HPDE6-E6E7 (cell line): ENCODE measurements around the gene PPM1H.
A peak's percentile ranks its signal among the peaks of the same experiment; 100 is the strongest.
"Not testable (repeated sequence)": the region's sequence is repeated elsewhere in the genome, so short reads cannot be mapped to it uniquely, and the experiment has no call there.

Experiments used
- DNase-seq: peaks from one replicate; pipeline ENCODE4 v3.0.0; 2011; ENCODE audit warnings: missing footprints; ENCODE audit errors: extremely low spot score

The PPM1H gene

GRCh38 chr12:62839869-62840660 is 94.9 kb downstream of the PPM1H start:
- peak; percentile 11 for DNase-seq

- DNase-seq = no peak
Observed at GRCh38 chr12:62834971-62835547, 99.9 kb downstream of the PPM1H start.

GRCh38 chr12:62834406-62834805 is 100.5 kb downstream of the PPM1H start:
- DNase-seq = no peak

- no peak for DNase-seq
Observed at GRCh38 chr12:62833634-62834033, 101.3 kb downstream of the PPM1H start.

GRCh38 chr12:62832558-62832957 is 102.4 kb downstream of the PPM1H start:
- DNase-seq = no peak

GRCh38 chr12:62832027-62832426 is 102.9 kb downstream of the PPM1H start:
- no peak for DNase-seq

GRCh38 chr12:62827855-62828254 is 107.1 kb downstream of the PPM1H start:
- DNase-seq = no peak

- DNase-seq = no peak
Observed at GRCh38 chr12:62827042-62827441, 107.9 kb downstream of the PPM1H start.

- no peak for DNase-seq
Observed at GRCh38 chr12:62817556-62818271, 117.2 kb downstream of the PPM1H start.

- no peak for DNase-seq
Observed at GRCh38 chr12:62814243-62814642, 120.7 kb downstream of the PPM1H start.

- peak; percentile 53 for DNase-seq
Observed at GRCh38 chr12:62813031-62813829, 121.7 kb downstream of the PPM1H start.

- DNase-seq = not testable (repeated sequence)
Observed at GRCh38 chr12:62811481-62811880, 123.5 kb downstream of the PPM1H start.

- DNase-seq = no peak
Observed at GRCh38 chr12:62808166-62808879, 126.6 kb downstream of the PPM1H start.

- DNase-seq = no peak
Observed at GRCh38 chr12:62806893-62807292, 128.1 kb downstream of the PPM1H start.

GRCh38 chr12:62806244-62806836 is 128.6 kb downstream of the PPM1H start:
- no peak for DNase-seq

- no peak for DNase-seq
Observed at GRCh38 chr12:62805517-62805916, 129.4 kb downstream of the PPM1H start.

GRCh38 chr12:62803756-62804155 is 131.2 kb downstream of the PPM1H start:
- no peak for DNase-seq

- DNase-seq = no peak
Observed at GRCh38 chr12:62802984-62803383, 132.0 kb downstream of the PPM1H start.

- no peak for DNase-seq
Observed at GRCh38 chr12:62802321-62802720, 132.6 kb downstream of the PPM1H start.

- no peak for DNase-seq
Observed at GRCh38 chr12:62801796-62802195, 133.2 kb downstream of the PPM1H start.
